GM19238 (cell line): Measurements from ENCODE around the gene PSMG1.
"Not testable (repeated sequence)": the region's sequence is repeated elsewhere in the genome, so short reads cannot be mapped to it uniquely, and the experiment has no call there.

Experiments used
- DNase-seq: peaks from one replicate; pipeline ENCODE4 v3.0.0; 2011; ENCODE audit warnings: low spot score; ENCODE audit not compliant: insufficient read length

PSMG1 gene

GRCh38 chr21:39159342-39160063 lies 23.7 kb downstream of the PSMG1 start:
- no peak for DNase-seq

GRCh38 chr21:39157241-39157640 lies 26.0 kb downstream of the PSMG1 start:
- not testable (repeated sequence) for DNase-seq

- no peak for DNase-seq
Observed at GRCh38 chr21:39156024-39156423, 27.2 kb downstream of the PSMG1 start.

DNA sequence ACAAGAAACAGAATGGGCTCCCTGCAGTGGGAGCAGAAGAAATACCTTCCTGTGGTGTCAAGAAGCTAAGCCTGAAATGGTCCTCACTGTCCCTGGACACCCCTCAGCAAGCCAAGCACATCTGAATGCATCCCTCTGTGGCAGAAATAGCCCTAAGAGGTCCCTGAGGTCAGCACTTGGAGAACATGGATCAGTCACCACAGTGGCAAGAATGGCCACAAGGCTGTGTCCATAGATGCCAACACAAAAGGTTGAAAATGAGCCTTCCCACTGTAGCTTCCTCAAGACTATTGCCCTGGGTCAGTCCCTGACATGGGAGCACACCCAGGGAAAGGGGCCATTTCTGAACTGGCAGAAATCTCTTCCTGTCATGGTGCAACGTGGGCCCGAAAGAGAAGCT lies 27.7 kb downstream of the PSMG1 start:
- DNase-seq = no peak

DNA sequence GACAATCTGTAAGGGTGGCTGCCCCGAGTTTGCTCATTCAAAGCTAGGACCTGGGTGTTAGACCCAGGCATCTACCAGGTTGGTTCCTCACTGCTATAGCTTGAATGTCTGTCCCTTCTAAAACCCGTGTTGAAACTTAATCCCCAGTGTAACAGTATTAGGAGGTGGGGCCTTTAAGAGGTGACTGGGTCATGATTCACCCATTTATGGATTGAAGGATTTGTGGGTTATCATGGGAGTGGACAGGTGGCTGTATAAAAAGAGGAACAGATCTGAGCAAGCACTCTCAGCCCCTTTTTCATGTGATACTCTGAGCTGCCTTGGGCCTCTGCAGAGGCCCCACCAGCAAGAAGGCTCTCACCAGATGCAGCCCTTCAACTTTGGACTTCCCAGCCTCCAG lies 29.4 kb downstream of the PSMG1 start:
- DNase-seq = no peak

DNA sequence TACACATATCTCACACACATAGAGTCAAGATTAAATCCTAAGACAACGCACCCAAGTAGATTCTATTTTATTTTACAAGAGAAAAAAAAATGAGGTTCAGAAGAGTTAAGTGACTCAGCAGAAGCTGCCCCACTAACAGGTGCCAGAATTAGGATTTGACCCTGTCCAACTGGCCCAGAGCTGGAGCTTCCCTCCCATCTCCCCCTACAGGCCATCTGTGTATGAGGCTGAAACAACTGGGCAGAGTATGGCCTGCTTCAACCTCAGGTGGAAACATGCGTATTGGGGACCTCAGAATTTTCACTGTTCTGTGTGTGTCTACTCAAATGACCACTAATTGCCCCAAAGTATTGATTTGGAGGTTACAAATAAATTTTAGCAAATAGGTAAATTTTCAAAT lies 29.9 kb downstream of the PSMG1 start:
- DNase-seq = no peak

GRCh38 chr21:39152271-39152670 lies 31.0 kb downstream of the PSMG1 start:
- no peak for DNase-seq

DNA sequence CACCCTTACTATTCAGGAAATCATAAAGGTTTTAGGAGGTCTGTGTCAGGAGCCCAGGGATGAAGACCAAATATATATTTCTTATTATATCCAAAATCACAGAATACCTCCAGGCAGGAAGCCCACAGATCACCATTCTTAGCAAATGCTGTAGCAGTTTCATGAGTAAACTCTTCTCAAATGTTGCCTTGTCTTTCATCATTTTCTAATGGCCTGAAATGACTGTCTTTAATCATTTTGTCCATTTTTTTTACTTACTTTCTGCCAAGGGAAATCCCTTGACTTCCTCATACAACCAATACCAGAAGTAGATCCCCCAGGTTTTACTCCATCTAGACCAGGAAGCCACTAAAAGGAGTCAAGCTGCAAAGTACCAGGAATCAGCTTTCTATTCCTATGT lies 32.4 kb downstream of the PSMG1 start:
- no peak for DNase-seq

- no peak for DNase-seq
Observed at GRCh38 chr21:39150316-39150715, 32.9 kb downstream of the PSMG1 start.

DNA sequence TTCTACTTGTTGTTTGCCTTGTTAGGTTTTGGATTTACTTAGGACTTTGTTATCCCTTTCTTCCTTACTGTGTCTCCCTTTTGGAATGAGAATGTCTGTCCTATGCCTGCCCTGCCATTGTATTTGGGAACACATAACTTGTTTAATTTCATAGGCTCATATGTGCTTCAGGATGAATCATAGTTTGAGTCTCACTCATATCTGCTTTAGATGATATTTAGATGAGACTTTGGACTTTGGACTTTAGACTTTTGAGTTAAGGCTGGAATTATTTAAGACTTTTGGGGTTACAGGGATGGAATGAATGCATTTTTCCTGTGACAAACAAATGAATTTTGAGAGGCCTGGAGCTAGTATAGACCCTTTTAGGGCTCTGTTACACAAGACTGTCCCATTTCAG lies 33.4 kb downstream of the PSMG1 start:
- no peak for DNase-seq

- no peak for DNase-seq
Observed at GRCh38 chr21:39148975-39149374, 34.3 kb downstream of the PSMG1 start.

- no peak for DNase-seq
Observed at GRCh38 chr21:39144191-39144590, 39.1 kb downstream of the PSMG1 start.

DNA sequence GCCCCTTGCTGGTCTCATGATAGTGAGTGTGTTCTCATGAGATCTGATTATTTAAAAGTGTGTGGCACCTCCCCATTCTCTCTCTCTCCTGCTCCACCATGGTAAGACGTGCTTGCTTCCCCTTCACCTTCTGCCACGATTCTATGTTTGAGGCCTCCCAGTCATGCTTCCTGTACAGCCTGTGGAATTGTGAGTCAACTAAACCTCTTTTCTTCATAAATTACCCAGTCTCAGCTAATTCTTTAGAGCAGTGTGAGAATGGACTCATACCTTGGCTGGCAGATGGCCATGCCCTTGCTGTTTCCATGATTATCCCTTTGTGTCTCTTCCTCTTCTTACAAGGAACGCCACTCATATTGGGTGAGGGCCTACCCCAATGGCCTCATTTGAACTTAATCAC lies 40.3 kb downstream of the PSMG1 start:
- no peak for DNase-seq

- DNase-seq = no peak
Observed at GRCh38 chr21:39141502-39141901, 41.7 kb downstream of the PSMG1 start.

- no peak for DNase-seq
Observed at GRCh38 chr21:39137248-39138178, 45.7 kb downstream of the PSMG1 start.

DNA sequence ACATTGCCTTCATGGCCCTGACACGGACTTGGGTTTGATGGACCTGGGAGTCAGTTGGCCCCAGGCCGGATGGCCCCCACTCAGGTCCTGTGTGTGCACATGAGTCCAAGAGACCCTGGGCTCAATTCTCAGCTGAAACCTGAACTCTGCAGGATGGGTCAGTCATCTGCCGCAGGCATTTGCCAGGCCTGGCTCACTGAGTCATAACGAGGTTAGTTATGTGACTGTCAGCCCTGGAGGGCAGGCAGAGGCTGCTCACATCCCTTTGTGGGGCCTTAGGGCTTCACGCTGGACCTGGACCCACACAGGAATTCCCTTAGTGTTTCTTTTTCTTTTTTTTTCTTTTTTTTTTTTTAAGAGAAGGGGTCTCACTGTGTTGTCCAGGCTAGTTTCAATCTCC lies 46.5 kb downstream of the PSMG1 start:
- DNase-seq = no peak

DNA sequence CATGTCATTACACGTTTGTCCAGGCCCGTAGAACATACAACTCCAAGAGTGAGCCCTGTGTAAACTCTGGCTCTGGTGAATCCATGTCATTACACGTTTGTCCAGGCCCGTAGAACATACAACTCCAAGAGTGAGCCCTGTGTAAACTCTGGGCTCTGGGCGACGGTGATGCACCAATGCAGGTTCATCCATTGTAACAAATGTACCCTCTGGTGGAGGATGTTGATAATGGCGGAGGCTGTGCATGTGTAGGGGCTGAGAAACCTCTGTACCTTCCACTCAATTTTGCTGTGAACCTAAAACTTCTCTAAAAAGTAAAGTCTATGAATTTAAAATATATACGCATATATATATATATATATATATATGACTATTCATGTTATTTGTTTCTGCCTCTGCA lies 47.1 kb downstream of the PSMG1 start:
- DNase-seq = not testable (repeated sequence)

GRCh38 chr21:39134288-39134810 lies 48.9 kb downstream of the PSMG1 start:
- no peak for DNase-seq

- DNase-seq = no peak
Observed at GRCh38 chr21:39132248-39132647, 51.0 kb downstream of the PSMG1 start.

- no peak for DNase-seq
Observed at GRCh38 chr21:39131791-39132190, 51.5 kb downstream of the PSMG1 start.

GRCh38 chr21:39127506-39127905 lies 55.7 kb downstream of the PSMG1 start:
- DNase-seq = no peak

DNA sequence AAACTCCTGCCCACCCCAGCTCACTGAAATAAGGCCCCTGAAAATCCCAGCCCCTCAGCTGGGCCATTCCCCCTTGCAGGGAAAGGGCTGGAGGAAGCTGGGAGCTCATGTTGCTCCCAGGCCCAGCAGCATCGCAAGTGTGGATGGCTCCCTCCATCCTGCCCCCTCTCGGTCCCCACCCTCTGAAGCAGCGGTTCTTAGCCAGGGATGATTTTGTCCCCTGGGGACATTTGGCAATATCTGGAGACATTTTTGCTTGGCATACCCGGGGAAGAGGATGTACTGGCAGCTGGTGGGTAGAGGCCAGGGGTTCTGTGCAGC lies 56.8 kb downstream of the PSMG1 start:
- no peak for DNase-seq
